Transverse colon (tissue), 4 donors: ENCODE measurements around the gene CLIP1.

Source experiments
- CTCF ChIP-seq, 5 experiments: fragments of 200-600 bp in 3 of 5; fragments of 450-650 bp in 2 of 5; sonication (generic) in 3 of 5; IDR thresholded peaks; 1 replicate in 2 of 5; 2 replicates in 3 of 5; pipeline ENCODE4 v1.5.1; 2016 to 2017; ENCODE audit warnings: antibody characterized with exemption in 5 of 5, inconsistent platforms in 3 of 5, mild to moderate bottlenecking in 2 of 5, moderate library complexity in 1 of 5
- POLR2A ChIP-seq: fragments of 450-650 bp; IDR thresholded peaks from one replicate; pipeline ENCODE4 v1.6.1; 2016; ENCODE audit warnings: antibody characterized with exemption, mild to moderate bottlenecking, moderate library complexity
- POLR2AphosphoS5 ChIP-seq, 3 donors: sonication (generic); formaldehyde crosslinking; IDR thresholded peaks; one replicate each; pipeline ENCODE4 v1.6.1; 2016; ENCODE audit warnings: antibody characterized with exemption in 3 of 3

- TF ChIP-seq CTCF (IDR thresholded peaks at IDR 0.05) (no peak), POLR2A (no peak), POLR2AphosphoS5 (IDR thresholded peaks at IDR 0.05) (peak; percentile 60 to 73 (median 69))
Measured at GRCh38 chr12:122366685-122367475, 55.6 kb downstream of the CLIP1 start.
